ENCODE measurements around the gene DCST1. TPM values are rescaled to one million over a fixed set of nuclear protein-coding genes. Genes with fewer than 3 reads are reported as not detected.

DCST1 gene
- total RNA-seq, 1 donor from 2014 or later = not detected

GRCh38 chr1:155037851-155038441 is 4.3 kb downstream of the DCST1 start:
- no peak for DNase-seq (ENCODE audit: extremely low spot score, unreplicated experiment)
- Mint-ChIP-seq H3K36me3 (no peaks in the 10 kb centered on the region), H3K27me3 (peaks cover 7% of the 10 kb centered on the region), H3K4me1 (ENCODE audit: unreplicated experiment) (no peaks in the 10 kb centered on the region), H3K9me3 (no peaks in the 10 kb centered on the region), H3K4me3 (no peak overlapping the region), H3K27ac (peak overlapping the region; percentile 44)
- TF ChIP-seq CTCF (conservative IDR thresholded peaks at IDR 0.05) = no peak

GRCh38 chr1:155038602-155039307 is 5.1 kb downstream of the DCST1 start:
- no peak for TF ChIP-seq CTCF (conservative IDR thresholded peaks at IDR 0.05)
- Mint-ChIP-seq H3K4me3 (no peak overlapping the region), H3K4me1 (ENCODE audit: unreplicated experiment) (no peaks in the 10 kb centered on the region), H3K27me3 (peaks cover 7% of the 10 kb centered on the region), H3K27ac (peak overlapping the region; percentile 44), H3K9me3 (no peaks in the 10 kb centered on the region), H3K36me3 (no peaks in the 10 kb centered on the region)
- no peak for DNase-seq (ENCODE audit: extremely low spot score, unreplicated experiment)

- peaks cover under 1% of the 10 kb centered on the region for H3K4me1 Mint-ChIP-seq (ENCODE audit: unreplicated experiment)
- no peak overlapping the region for H3K27ac Mint-ChIP-seq
- no peaks in the 10 kb centered on the region for H3K36me3 Mint-ChIP-seq
- peaks cover 7% of the 10 kb centered on the region for H3K27me3 Mint-ChIP-seq
- TF ChIP-seq CTCF (conservative IDR thresholded peaks at IDR 0.05) = no peak
- no peaks in the 10 kb centered on the region for H3K9me3 Mint-ChIP-seq
- H3K4me3 Mint-ChIP-seq = no peak overlapping the region
- no peak for DNase-seq (ENCODE audit: extremely low spot score, unreplicated experiment)
These were observed 5.7 kb downstream of the DCST1 start for GRCh38 chr1:155039308-155039669.

- Mint-ChIP-seq H3K4me3 (no peak overlapping the region), H3K4me1 (ENCODE audit: unreplicated experiment) (peaks cover 11% of the 10 kb centered on the region), H3K9me3 (no peaks in the 10 kb centered on the region), H3K27me3 (peaks cover 7% of the 10 kb centered on the region), H3K27ac (no peak overlapping the region), H3K36me3 (no peaks in the 10 kb centered on the region)
- no peak for DNase-seq (ENCODE audit: extremely low spot score, unreplicated experiment)
- no peak for TF ChIP-seq CTCF (conservative IDR thresholded peaks at IDR 0.05)
These were observed 6.9 kb downstream of the DCST1 start for GRCh38 chr1:155040358-155041093.

GRCh38 chr1:155042789-155043188 is 9.2 kb downstream of the DCST1 start:
- Mint-ChIP-seq H3K27me3 (peaks cover 7% of the 10 kb centered on the region), H3K4me1 (ENCODE audit: unreplicated experiment) (peaks cover 11% of the 10 kb centered on the region), H3K4me3 (no peak overlapping the region), H3K27ac (no peak overlapping the region), H3K9me3 (no peaks in the 10 kb centered on the region), H3K36me3 (no peaks in the 10 kb centered on the region)
- TF ChIP-seq CTCF (conservative IDR thresholded peaks at IDR 0.05) = no peak
- DNase-seq (ENCODE audit: extremely low spot score, unreplicated experiment) = no peak

Measured in type B pancreatic cell (in vitro differentiated cells).